K562 (cell line): ENCODE measurements around the gene YES1. TPM values are rescaled to one million over a fixed set of nuclear protein-coding genes. Genes with fewer than 3 reads are reported as not detected.

Experiments used
- ATAC-seq: fragments of 200-7000 bp; cut with Tn5 transposase; 3 replicates; pipeline ENCODE4 v1.9.1; 2020; ENCODE audit warnings: moderate library complexity
- BruUV-seq: library from RNA; stranded (reverse); fragments of 400-500 nt; replicated peaks from 2 replicates; lab custom pipeline; 2021; lab: Mats Ljungman, UMichigan
- CTCF ChIA-PET: fragments of 300-600 bp; formaldehyde crosslinking; extraction: SDS; loops from one replicate; lab custom pipeline; 2021; ENCODE audit warnings: low intra/inter-chr PET ratio; lab: Yijun Ruan, JAX
- POLR2A ChIA-PET: fragments of 300-600, 350-650 bp; sonication (Branson Sonifier 250); formaldehyde crosslinking; extraction: SDS; loops from one replicate; lab custom pipeline; 2021; ENCODE audit warnings: antibody characterized with exemption, inconsistent platforms; lab: Yijun Ruan, JAX
- DNase-seq, 4 experiments: peaks; one replicate each; pipeline versions ENCODE4 v3.0.0 to v3.0.0-alpha.2; 2011 to 2018; ENCODE audit warnings: low spot score in 3 of 4, mixed read lengths in 3 of 4; ENCODE audit errors: extremely low read depth in 1 of 4
- FAIRE-seq: peaks from 2 replicates; lab custom pipeline; 2011; peaks lifted over from hg19 to GRCh38; lab: Jason Lieb, UNC
- H2AFZ ChIP-seq: 2 replicates; pipeline ENCODE4 v1.6.0; 2011; ENCODE audit warnings: low read depth, low read length, control low read depth, inconsistent platforms
- H3K27ac ChIP-seq: fragments of 200-600 bp; 3 replicates; pipeline ENCODE4 v1.8.0; 2011; ENCODE audit warnings: low read depth, mild to moderate bottlenecking, control low read depth, inconsistent platforms, low read length, moderate library complexity, mixed read lengths; ENCODE audit errors: extremely low read depth
- H3K27me3 ChIP-seq, 2 experiments: fragments of 300-600 bp in 1 of 2; 2 replicates in 1 of 2; 3 replicates in 1 of 2; pipeline versions ENCODE4 v1.6.0 to v1.8.0; 2011; ENCODE audit warnings: inconsistent platforms in 2 of 2, low read length in 2 of 2, mild to moderate bottlenecking in 1 of 2, mixed read lengths in 1 of 2, moderate library complexity in 1 of 2; ENCODE audit not compliant: control insufficient read depth in 2 of 2, insufficient read depth in 2 of 2
- H3K36me3 ChIP-seq: fragments of 300-600 bp; 3 replicates; pipeline ENCODE4 v1.8.0; 2011; ENCODE audit warnings: mild to moderate bottlenecking, low read length, inconsistent platforms; ENCODE audit not compliant: control insufficient read depth, insufficient read depth
- H3K4me1 ChIP-seq, 2 experiments: fragments of 200-600 bp in 1 of 2; replicated peaks in 1 of 2; 2 replicates in 1 of 2; 3 replicates in 1 of 2; pipeline versions ENCODE4 v1.5.1 to v1.8.0; 2011; ENCODE audit warnings: inconsistent platforms in 2 of 2, low read length in 2 of 2, mild to moderate bottlenecking in 1 of 2, mixed read lengths in 1 of 2, moderate library complexity in 1 of 2; ENCODE audit not compliant: control insufficient read depth in 2 of 2, insufficient read depth in 2 of 2
- H3K4me2 ChIP-seq: 2 replicates; pipeline ENCODE4 v1.6.1; 2011; ENCODE audit warnings: low read length, control low read depth, inconsistent platforms, mixed read lengths; ENCODE audit not compliant: insufficient read depth
- H3K4me3 ChIP-seq: fragments of 200-600 bp; sonication (generic), shearing (Covaris generic); 2 replicates; pipeline ENCODE4 v1.5.1; 2016; ENCODE audit warnings: control low read depth, inconsistent platforms
- H3K79me2 ChIP-seq: fragments of 200-600 bp; 3 replicates; pipeline ENCODE4 v1.8.0; 2011; ENCODE audit warnings: low read length, inconsistent platforms; ENCODE audit not compliant: control insufficient read depth, insufficient read depth
- H3K9ac ChIP-seq, 2 experiments: 2 replicates each; pipeline versions ENCODE4 v1.6.0 to v1.6.1; 2011; ENCODE audit warnings: low read depth in 2 of 2, low read length in 2 of 2, control low read depth in 1 of 2, inconsistent platforms in 1 of 2, mild to moderate bottlenecking in 1 of 2, mixed read lengths in 1 of 2; ENCODE audit not compliant: insufficient read depth in 1 of 2
- H3K9me1 ChIP-seq: one replicate; pipeline ENCODE4 v1.6.0; 2011; ENCODE audit warnings: inconsistent platforms, mild to moderate bottlenecking, low read length, moderate library complexity; ENCODE audit not compliant: control insufficient read depth, insufficient read depth
- H3K9me3 ChIP-seq: replicated peaks from 2 replicates; pipeline ENCODE4 v1.5.1; 2011; ENCODE audit warnings: low read depth, low read length, inconsistent platforms; ENCODE audit not compliant: control insufficient read depth, insufficient read depth
- H4K20me1 ChIP-seq: replicated peaks from 2 replicates; pipeline ENCODE4 v1.6.1; 2011; ENCODE audit warnings: low read length, inconsistent platforms, mixed read lengths; ENCODE audit not compliant: control insufficient read depth, insufficient read depth
- BRD4 ChIP-seq: fragments of 200-600 bp; sonication (generic); IDR thresholded peaks from 2 replicates; pipeline ENCODE4 v1.6.1; 2017; ENCODE audit warnings: inconsistent platforms
- HLTF ChIP-seq: fragments of 450-650 bp; IDR thresholded peaks from 2 replicates; pipeline ENCODE4 v1.6.1; 2016
- IRF2 ChIP-seq: sonication (generic); formaldehyde crosslinking; IDR thresholded peaks from 2 replicates; pipeline ENCODE4 v1.8.1; 2022; ENCODE audit warnings: mild to moderate bottlenecking, missing genetic modification reagents
- MCM7 ChIP-seq, 2 experiments: fragments of 450-650 bp; IDR thresholded peaks; 2 replicates each; pipeline ENCODE4 v1.6.1; 2016 to 2018
- NELFE ChIP-seq: IDR thresholded peaks from 2 replicates; pipeline ENCODE4 v1.6.1; 2011; ENCODE audit warnings: mild to moderate bottlenecking; ENCODE audit not compliant: insufficient read depth, insufficient read length
- NFE2L1 ChIP-seq: fragments of 450-650 bp; IDR thresholded peaks from 2 replicates; pipeline ENCODE4 v1.6.1; 2016; ENCODE audit warnings: missing genetic modification characterization, low read depth, mild to moderate bottlenecking, missing compliant biosample characterization, moderate library complexity, borderline replicate concordance
- POLR2G ChIP-seq: fragments of 200-400 bp; formaldehyde crosslinking; IDR thresholded peaks from 2 replicates; pipeline ENCODE4 v1.6.1; 2017; ENCODE audit warnings: low read depth, mild to moderate bottlenecking, antibody characterized with exemption, low read length, moderate library complexity
- RBFOX2 ChIP-seq: fragments of 200-400 bp; formaldehyde crosslinking; IDR thresholded peaks from 2 replicates; pipeline ENCODE4 v1.6.1; 2017; ENCODE audit warnings: low read depth, mild to moderate bottlenecking, low read length, moderate library complexity
- TCFL5 ChIP-seq: fragments of 250-450 bp; sonication (Bioruptor Pico); conservative IDR thresholded peaks from 2 replicates; pipeline ENCODE4 v1.6.1; 2021; ENCODE audit warnings: mild to moderate bottlenecking, moderate library complexity, matching md5 sums
- ZBTB9 ChIP-seq: fragments of 450-650 bp; formaldehyde crosslinking; IDR thresholded peaks from 2 replicates; pipeline ENCODE4 v1.4.0; 2020; ENCODE audit warnings: mild to moderate bottlenecking, moderate library complexity
- WGBS: fragments of 100-300 bp; shearing (Covaris generic); methylation state at CpG from one replicate; pipeline ENCODE4 v1.1.6; 2016; ENCODE audit warnings: low coverage, mixed read lengths; ENCODE audit not compliant: insufficient coverage; ENCODE audit errors: missing lambda C conversion rate; 5-methylcytosine and 5-hydroxymethylcytosine counted together
- in situ Hi-C: fragments of 300-500 bp; cut with MboI; formaldehyde crosslinking; loops from 4 replicates; pipeline ENCODE4 v1.15.0; 2018; ENCODE audit warnings: inconsistent platforms, mixed read lengths
- intact Hi-C: fragments of 100-400 bp; cut with micrococcal nuclease; formaldehyde crosslinking; loops from 2 replicates; pipeline ENCODE4 v1.14.2; 2022
- polyA plus RNA-seq, 8 experiments: library from polyadenylated mRNA; depleted of rRNA in 4 of 8; stranded (reverse) in 5 of 8; unstranded in 3 of 8; fragments of >200 nt; fragmentation: Nextera tagmentation in 2 of 8; fragmentation: Illumina TruSeq in 1 of 8; extraction: Ambion mirVana in 2 of 8; extraction: Trizol in 1 of 8; gene quantifications; 2 replicates each; pipeline versions ENCODE4 v1.2.1 to v1.2.3, GENCODE V29; 2011 to 2014; ENCODE audit warnings: inconsistent platforms in 1 of 8, missing spikeins in 1 of 8
- total RNA-seq, 7 experiments: library from RNA; depleted of rRNA in 6 of 7; stranded (reverse); fragments of >200 nt in 6 of 7; fragmentation: Illumina TruSeq in 2 of 7; extraction: Trizol in 2 of 7; gene quantifications; 2 replicates each; pipeline versions ENCODE4 v1.2.1 to v1.2.3, GENCODE V29; 2011 to 2021; ENCODE audit warnings: low replicate concordance in 1 of 7
- TF ChIP-seq, protein P1 (sequence below): fragments of 450-650 bp; formaldehyde crosslinking; IDR thresholded peaks from 2 replicates; pipeline ENCODE4 v1.4.0; 2022; ENCODE audit warnings: missing genetic modification characterization
- TF ChIP-seq, protein P2 (sequence below), 3 experiments: IDR thresholded peaks in 2 of 3; conservative IDR thresholded peaks in 1 of 3; 2 replicates each; pipeline ENCODE4 v1.5.1; 2011 to 2012; ENCODE audit warnings: low read length in 3 of 3, mild to moderate bottlenecking in 3 of 3, control low read depth in 2 of 3, improper control_type of control experiment in 1 of 3, inconsistent platforms in 1 of 3, low read depth in 1 of 3, mixed read lengths in 1 of 3, moderate library complexity in 1 of 3; ENCODE audit not compliant: insufficient read depth in 2 of 3

YES1 gene
- total and polyA plus RNA-seq, 9 of the 15 experiments (the other 6 are each of a cell fraction or from before 2014, with no cell fraction given): 37.2 to 115 (median 77.7) TPM

DNA sequence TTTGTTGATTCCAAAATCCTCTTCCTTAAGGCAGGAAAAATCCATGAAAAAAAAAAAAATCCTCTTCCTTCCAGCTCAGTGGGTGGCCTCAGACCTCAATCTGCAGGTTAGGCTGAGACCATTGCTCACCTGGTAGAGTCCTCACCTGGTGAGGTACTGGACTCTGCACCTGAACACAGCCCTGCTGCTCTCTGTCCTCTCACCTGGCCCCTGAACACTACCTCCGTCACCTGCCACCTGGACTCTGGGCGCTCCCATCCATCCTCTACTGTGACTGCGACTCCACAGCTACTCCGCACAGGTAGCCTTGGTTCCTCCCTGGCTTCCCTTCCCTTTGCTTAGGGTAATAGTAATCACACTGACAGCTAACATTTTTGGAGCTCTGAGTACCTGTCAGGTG is 132.5 kb downstream of the YES1 start (continued):
- TF ChIP-seq TCFL5 (CRISPR knock-in tag): no peak
- TF ChIP-seq, protein P1, sequence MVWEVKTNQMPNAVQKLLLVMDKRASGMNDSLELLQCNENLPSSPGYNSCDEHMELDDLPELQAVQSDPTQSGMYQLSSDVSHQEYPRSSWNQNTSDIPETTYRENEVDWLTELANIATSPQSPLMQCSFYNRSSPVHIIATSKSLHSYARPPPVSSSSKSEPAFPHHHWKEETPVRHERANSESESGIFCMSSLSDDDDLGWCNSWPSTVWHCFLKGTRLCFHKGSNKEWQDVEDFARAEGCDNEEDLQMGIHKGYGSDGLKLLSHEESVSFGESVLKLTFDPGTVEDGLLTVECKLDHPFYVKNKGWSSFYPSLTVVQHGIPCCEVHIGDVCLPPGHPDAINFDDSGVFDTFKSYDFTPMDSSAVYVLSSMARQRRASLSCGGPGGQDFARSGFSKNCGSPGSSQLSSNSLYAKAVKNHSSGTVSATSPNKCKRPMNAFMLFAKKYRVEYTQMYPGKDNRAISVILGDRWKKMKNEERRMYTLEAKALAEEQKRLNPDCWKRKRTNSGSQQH (CRISPR knock-in tag): no peak
- no peak for TF ChIP-seq ZBTB9 (CRISPR knock-in tag)

- H3K27ac ChIP-seq: no peak overlapping the region
- peaks cover 92% of the 10 kb centered on the region for H3K36me3 ChIP-seq
- no peaks in the 10 kb centered on the region for H3K9me1 ChIP-seq
- no peaks in the 10 kb centered on the region for H3K9me3 ChIP-seq
- no peak for DNase-seq
- ChIA-PET POLR2A (interaction anchor here (0.6 to 2.2 kb wide), 12 partner anchors 11 to 406 kb away, joined by 3 to 11 read pairs (median 3); partner anchors contain the start of gene TYMS), CTCF (no interaction called here)
- FAIRE-seq: no peak
- in situ Hi-C loops (no loop called here), intact Hi-C loops (loop anchor here (5.0 kb wide), 1 partner anchor 154 kb away; no protein-coding TSS in a partner anchor)
- no peaks in the 10 kb centered on the region for H3K79me2 ChIP-seq
- 83% methylated on average over 15 of the region's 15 CpGs for whole genome bisulfite sequencing
- peak; percentile 10 for ATAC-seq
- peaks cover 0 to 12% of the 10 kb centered on the region in 2 experiments; a peak in 3 of 5 replicates for H3K4me1 ChIP-seq
- H3K4me2 ChIP-seq: no peak overlapping the region
- no peak overlapping the region for H2AFZ ChIP-seq
- no TSS peak for BruUV-seq
- no peak for TF ChIP-seq NFE2L1 (tag)
- TF ChIP-seq POLR2G: peak; percentile 57
- TF ChIP-seq NELFE: no peak
- TF ChIP-seq MCM7 (IDR thresholded peaks at IDR 0.05): no peak
- 0 out of 2 replicates have a peak, but pooled peaks have one; percentile 34 for TF ChIP-seq RBFOX2
- TF ChIP-seq BRD4: no peak
- TF ChIP-seq, protein P2, sequence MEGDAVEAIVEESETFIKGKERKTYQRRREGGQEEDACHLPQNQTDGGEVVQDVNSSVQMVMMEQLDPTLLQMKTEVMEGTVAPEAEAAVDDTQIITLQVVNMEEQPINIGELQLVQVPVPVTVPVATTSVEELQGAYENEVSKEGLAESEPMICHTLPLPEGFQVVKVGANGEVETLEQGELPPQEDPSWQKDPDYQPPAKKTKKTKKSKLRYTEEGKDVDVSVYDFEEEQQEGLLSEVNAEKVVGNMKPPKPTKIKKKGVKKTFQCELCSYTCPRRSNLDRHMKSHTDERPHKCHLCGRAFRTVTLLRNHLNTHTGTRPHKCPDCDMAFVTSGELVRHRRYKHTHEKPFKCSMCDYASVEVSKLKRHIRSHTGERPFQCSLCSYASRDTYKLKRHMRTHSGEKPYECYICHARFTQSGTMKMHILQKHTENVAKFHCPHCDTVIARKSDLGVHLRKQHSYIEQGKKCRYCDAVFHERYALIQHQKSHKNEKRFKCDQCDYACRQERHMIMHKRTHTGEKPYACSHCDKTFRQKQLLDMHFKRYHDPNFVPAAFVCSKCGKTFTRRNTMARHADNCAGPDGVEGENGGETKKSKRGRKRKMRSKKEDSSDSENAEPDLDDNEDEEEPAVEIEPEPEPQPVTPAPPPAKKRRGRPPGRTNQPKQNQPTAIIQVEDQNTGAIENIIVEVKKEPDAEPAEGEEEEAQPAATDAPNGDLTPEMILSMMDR (IDR thresholded peaks at IDR 0.05 in 2 of 3, conservative IDR thresholded peaks at IDR 0.05 in 1 of 3; ENCODE audit: insufficient read depth in 2 of 3, low read depth in 1 of 3, low read length in 3 of 3): peak in 1 of 3 experiments; percentile 21; a peak in 1 of 6 replicates
- 0 out of 2 replicates have a peak, but pooled peaks have one; percentile 17 for TF ChIP-seq IRF2
- TF ChIP-seq ZBTB9 (CRISPR knock-in tag): no peak
- no peak for TF ChIP-seq HLTF
- peak overlapping the region in 1 of 2 experiments; percentile 39; a peak in 1 of 4 replicates for H3K9ac ChIP-seq
- no peaks in the 10 kb centered on the region for H4K20me1 ChIP-seq
- no peak overlapping the region for H3K4me3 ChIP-seq
- no peaks in the 10 kb centered on the region for H3K27me3 ChIP-seq
Observed at GRCh38 chr18:678482-679182, 133.4 kb downstream of the YES1 start.
